NCI-H2171 treated with DMSO at 0.1 percent for 48 hours (cell line): ENCODE measurements around the gene SOWAHB.

ENCODE experiments used
- DNase-seq: peaks from one replicate; lab custom pipeline; 2025; lab: John Stamatoyannopoulos, UW

The SOWAHB gene

GRCh38 chr4:76851375-76851774, 46.6 kb downstream of the SOWAHB start:
- no peak for DNase-seq

GRCh38 chr4:76850010-76850441, 47.9 kb downstream of the SOWAHB start:
- DNase-seq: peak; percentile 12
